ENCODE measurements around the gene PHF19.

Gene PHF19

GRCh38 chr9:120904061-120904977 is 27.3 kb upstream of the PHF19 start:
- no peak for DNase-seq (ENCODE audit: low read depth)
- TF ChIP-seq CTCF (IDR thresholded peaks at IDR 0.05; ENCODE audit: low read depth, low read length, missing control alignments): no peak
- no peak overlapping the region for H3K4me3 ChIP-seq (ENCODE audit: low read depth, low read length)

DNA sequence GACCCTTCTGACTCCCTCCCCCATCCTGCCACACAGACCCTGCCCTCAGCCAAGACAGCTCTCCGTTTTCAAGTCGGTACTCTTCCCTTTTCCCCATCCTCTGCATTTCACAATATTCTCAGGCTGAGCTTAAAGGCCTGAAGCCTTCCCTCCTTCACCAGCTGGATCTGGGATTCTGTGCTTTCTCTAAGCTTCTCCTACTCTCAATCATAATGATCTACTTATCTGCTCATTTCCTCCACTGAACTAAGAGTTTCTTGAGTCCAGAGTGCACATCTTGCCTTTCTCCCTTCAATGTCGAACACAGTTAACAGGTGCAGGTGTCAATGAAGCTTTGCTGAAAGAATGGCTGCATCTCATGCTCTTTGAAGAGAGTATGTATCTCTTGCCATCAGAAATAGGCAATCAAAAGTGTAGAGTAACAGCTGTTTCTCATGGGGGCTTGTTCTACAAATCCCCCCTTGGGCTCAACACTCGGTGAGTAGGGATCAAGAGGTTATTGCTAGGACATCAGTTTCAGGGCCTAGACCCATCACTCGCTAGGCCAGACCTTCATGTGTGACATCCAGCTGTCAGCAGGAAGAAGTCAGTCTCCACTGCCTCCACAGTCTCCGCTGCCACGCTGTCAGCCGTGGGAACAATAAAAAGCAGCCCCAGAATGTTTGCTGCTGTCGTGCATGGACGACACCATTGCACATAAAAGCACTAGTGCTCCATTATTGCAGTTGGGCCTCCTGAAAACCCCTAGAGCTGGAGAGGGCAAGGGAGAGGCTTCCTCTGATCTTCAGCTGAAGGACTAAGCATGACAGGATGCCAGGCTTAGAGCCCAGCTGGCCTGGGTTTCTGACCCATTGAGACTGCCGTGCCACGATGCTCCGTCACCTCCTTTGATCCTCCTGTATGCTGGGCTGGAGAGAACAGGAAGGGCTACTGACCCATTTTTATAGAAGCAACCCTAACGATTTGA is 25.9 kb upstream of the PHF19 start:
- H3K4me3 ChIP-seq (ENCODE audit: low read depth, low read length): no peak overlapping the region
- TF ChIP-seq CTCF (IDR thresholded peaks at IDR 0.05; ENCODE audit: low read depth, low read length, missing control alignments): no peak
- no peak for DNase-seq (ENCODE audit: low read depth)

DNA sequence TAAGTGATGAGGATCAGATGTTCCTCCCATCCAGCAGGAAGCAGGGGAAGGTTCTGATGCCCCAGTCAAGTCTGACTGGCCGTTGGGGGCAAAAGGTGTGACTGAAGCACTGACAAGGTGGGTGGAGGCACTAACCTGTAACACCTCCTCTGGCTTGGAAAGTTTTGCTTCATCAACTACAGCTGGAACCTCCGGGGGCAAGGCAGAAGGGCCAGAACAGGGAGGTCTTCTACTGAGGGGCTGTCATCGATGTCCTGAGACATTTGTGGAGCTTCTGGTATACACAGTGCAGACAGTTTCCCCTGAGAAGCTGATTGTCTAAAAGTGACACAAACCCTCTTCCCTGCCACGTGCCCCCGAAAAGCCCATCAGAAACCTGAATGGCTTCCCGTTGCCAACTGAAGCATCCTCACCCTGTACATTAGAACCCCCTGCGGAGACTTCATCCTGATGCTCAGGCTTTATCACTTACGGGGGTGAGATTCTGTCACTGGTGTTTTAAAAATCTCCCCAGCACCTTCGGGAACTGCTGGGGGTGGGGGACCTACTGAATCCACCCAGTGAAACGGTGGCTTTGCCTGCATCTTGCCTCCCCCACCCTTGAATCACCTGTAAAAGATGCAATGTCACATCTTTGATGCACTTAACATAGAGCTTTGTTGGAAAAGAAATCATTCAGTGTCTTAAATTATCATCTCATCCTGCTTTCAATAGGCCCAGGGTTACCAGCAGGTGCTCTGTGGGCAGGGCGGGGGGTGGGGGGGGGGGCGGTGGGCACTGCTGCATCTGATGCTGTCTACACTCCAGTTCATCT is 25.0 kb upstream of the PHF19 start:
- TF ChIP-seq CTCF (IDR thresholded peaks at IDR 0.05; ENCODE audit: low read depth, low read length, missing control alignments): no peak
- H3K4me3 ChIP-seq (ENCODE audit: low read depth, low read length): no peak overlapping the region
- no peak for DNase-seq (ENCODE audit: low read depth)

- H3K4me3 ChIP-seq (ENCODE audit: low read depth, low read length): no peak overlapping the region
- no peak for TF ChIP-seq CTCF (IDR thresholded peaks at IDR 0.05; ENCODE audit: low read depth, low read length, missing control alignments)
- DNase-seq (ENCODE audit: low read depth): no peak
Observed at GRCh38 chr9:120900824-120901223, 23.8 kb upstream of the PHF19 start.

DNA sequence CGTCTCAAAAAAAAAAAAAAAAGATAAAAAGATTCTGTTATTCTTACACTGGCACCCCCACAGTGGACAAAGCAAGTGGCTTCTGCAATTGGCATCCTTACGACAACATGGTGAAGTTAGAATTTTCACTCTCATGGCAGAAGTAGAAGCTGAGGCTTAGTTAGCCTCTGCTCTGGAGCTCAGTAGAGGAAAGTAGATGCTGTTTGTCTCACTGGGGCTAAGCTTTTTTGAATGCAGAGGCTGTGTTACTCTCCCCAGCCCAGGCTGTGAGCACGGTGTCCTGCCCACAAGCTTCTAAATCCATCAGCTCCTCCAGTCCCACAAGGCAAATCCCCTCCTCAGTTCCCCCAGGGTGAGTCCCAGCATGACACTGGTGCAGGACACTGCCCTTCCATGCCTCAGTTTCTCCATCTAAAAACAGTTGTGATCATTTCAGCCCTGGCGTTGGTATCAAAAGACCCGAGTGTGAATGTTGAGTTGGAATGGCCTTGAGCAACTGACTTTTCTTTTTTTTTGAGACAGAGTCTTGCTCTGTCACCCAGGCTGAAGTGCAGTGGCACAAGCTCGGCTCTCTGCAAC is 22.6 kb upstream of the PHF19 start:
- no peak for TF ChIP-seq CTCF (IDR thresholded peaks at IDR 0.05; ENCODE audit: low read depth, low read length, missing control alignments)
- DNase-seq (ENCODE audit: low read depth): no peak

GRCh38 chr9:120898396-120898795 is 21.4 kb upstream of the PHF19 start:
- DNase-seq (ENCODE audit: low read depth): no peak
- H3K4me3 ChIP-seq (ENCODE audit: low read depth, low read length): no peak overlapping the region
- TF ChIP-seq CTCF (IDR thresholded peaks at IDR 0.05; ENCODE audit: low read depth, low read length, missing control alignments): no peak

More for the DNA sequence above, 22.6 kb upstream of the PHF19 start:
- no peak overlapping the region for H3K4me3 ChIP-seq (ENCODE audit: low read depth, low read length)
